Subcutaneous adipose tissue (tissue), 4 donors: Measurements from ENCODE around the gene PTDSS2. TPM values are rescaled to one million over a fixed set of nuclear protein-coding genes. Genes with fewer than 3 reads are reported as not detected.

ENCODE experiments used
- CTCF ChIP-seq: fragments of 450-650 bp; IDR thresholded peaks from one replicate; pipeline ENCODE4 v1.5.1; 2016; ENCODE audit warnings: low read depth, mild to moderate bottlenecking, control low read depth, antibody characterized with exemption, moderate library complexity
- small RNA-seq: library from RNA; depleted of rRNA; stranded (forward); fragments of <200 nt; gene quantifications from one replicate; pipeline ENCODE3, GENCODE V24; 2016
- total RNA-seq, 4 donors: library from RNA; depleted of rRNA; stranded (reverse); fragments of >200 nt; gene quantifications; one replicate each; pipeline ENCODE4 v1.1.0, GENCODE V29; 2016

PTDSS2 gene
- total RNA-seq, 4 donors from 2014 or later = 19.1 to 77.6 (median 26.2) TPM

GRCh38 chr11:535519-536454, 85.7 kb downstream of the PTDSS2 start, which contains the start of gene HRAS:
HRAS (minus strand) TSS chr11:535576.
- TF ChIP-seq CTCF = no peak

- no peak for TF ChIP-seq CTCF
Observed at GRCh38 chr11:536841-537621, 87.0 kb downstream of the PTDSS2 start, which contains the start of gene LRRC56. LRRC56 (plus strand) TSS chr11:537527; CDS start chr11:540685, 3,158 bp downstream.

- TF ChIP-seq CTCF = no peak
Observed at GRCh38 chr11:537622-538430, 87.7 kb downstream of the PTDSS2 start.

GRCh38 chr11:538431-539051, 88.5 kb downstream of the PTDSS2 start:
- no peak for TF ChIP-seq CTCF

- no peak for TF ChIP-seq CTCF
Observed at GRCh38 chr11:539971-540481, 89.9 kb downstream of the PTDSS2 start.

Small RNA genes within 50 kb of the gene (small RNA-seq; reads per million reads assigned to genes)
- not detected for gene RN7SL838P

Other genes with a start within 250 kb of the PTDSS2 start
- gene BET1L, start 242.9 kb upstream of the PTDSS2 start, total RNA-seq = 10 to 100 TPM; 18.6 to 26.9 (median 23.2) TPM
- 100 to 1,000 TPM in 1 of 4 donors, 10 to 100 TPM in 3; 46.5 to 103 (median 67.1) TPM for gene RIC8A, start 242.6 kb upstream of the PTDSS2 start, total RNA-seq
- gene SIRT3, start 213.9 kb upstream of the PTDSS2 start, total RNA-seq = 10 to 100 TPM in 3 of 4 donors, 1 to 10 TPM in 1; 8.1 to 48.0 (median 14.7) TPM
- gene PSMD13, start 213.3 kb upstream of the PTDSS2 start, total RNA-seq = 100 to 1,000 TPM in 2 of 4 donors, 10 to 100 TPM in 2; 57.8 to 118 (median 93.8) TPM
- gene NLRP6, start 171.9 kb upstream of the PTDSS2 start, total RNA-seq = 1 to 10 TPM in 1 of 4 donors, under 1 TPM in 2, not detected in 1; 0.19 to 1.9 (median 0.66) TPM
- gene PGGHG, start 161.2 kb upstream of the PTDSS2 start, total RNA-seq = 10 to 100 TPM in 3 of 4 donors, 1 to 10 TPM in 1; 3.8 to 26.9 (median 12.5) TPM
- gene IFITM5, start 150.8 kb upstream of the PTDSS2 start, total RNA-seq = not detected
- gene IFITM2, start 142.5 kb upstream of the PTDSS2 start, total RNA-seq = 100 to 1,000 TPM; 116 to 171 (median 144) TPM
- 100 to 1,000 TPM; 123 to 199 (median 149) TPM for gene IFITM1, start 136.2 kb upstream of the PTDSS2 start, total RNA-seq
- 100 to 1,000 TPM; 141 to 257 (median 163) TPM for gene IFITM3, start 129.4 kb upstream of the PTDSS2 start, total RNA-seq
- gene B4GALNT4, start 80.8 kb upstream of the PTDSS2 start, total RNA-seq = under 1 TPM in 1 of 4 donors, not detected in 3; 0.22 TPM
- gene PKP3, start 56.1 kb upstream of the PTDSS2 start, total RNA-seq = 1 to 10 TPM in 2 of 4 donors, under 1 TPM in 2; 0.33 to 2.8 (median 1.3) TPM
- 10 to 100 TPM; 18.3 to 43.4 (median 38.0) TPM for gene SIGIRR, start 35.3 kb upstream of the PTDSS2 start, total RNA-seq
- gene ANO9, start 8.3 kb upstream of the PTDSS2 start, total RNA-seq = 1 to 10 TPM in 1 of 4 donors, under 1 TPM in 3; 0.44 to 1.5 (median 0.63) TPM
- 100 to 1,000 TPM; 108 to 290 (median 245) TPM for gene RNH1, start 57.0 kb downstream of the PTDSS2 start, total RNA-seq
- gene HRAS, start 85.3 kb downstream of the PTDSS2 start, total RNA-seq = 10 to 100 TPM; 33.7 to 53.3 (median 39.9) TPM
- gene LRRC56, start 87.2 kb downstream of the PTDSS2 start, total RNA-seq = under 1 TPM in 1 of 4 donors, not detected in 3; 0.38 TPM
- gene LMNTD2, start 110.5 kb downstream of the PTDSS2 start, total RNA-seq = 1 to 10 TPM in 2 of 4 donors, under 1 TPM in 2; 0.65 to 2.4 (median 1.0) TPM
- 1 to 10 TPM in 3 of 4 donors, under 1 TPM in 1; 0.49 to 7.6 (median 4.5) TPM for gene RASSF7, start 110.7 kb downstream of the PTDSS2 start, total RNA-seq
- 10 to 100 TPM in 3 of 4 donors, 1 to 10 TPM in 1; 9.0 to 28.4 (median 12.6) TPM for gene PHRF1, start 126.2 kb downstream of the PTDSS2 start, total RNA-seq
- 10 to 100 TPM in 3 of 4 donors, 1 to 10 TPM in 1; 3.6 to 40.9 (median 17.0) TPM for gene IRF7, start 165.7 kb downstream of the PTDSS2 start, total RNA-seq
- not detected for gene CDHR5, start 174.7 kb downstream of the PTDSS2 start, total RNA-seq
- gene SCT, start 176.9 kb downstream of the PTDSS2 start, total RNA-seq = not detected
- under 1 TPM in 1 of 4 donors, not detected in 3; 0.66 TPM for gene DRD4, start 187.0 kb downstream of the PTDSS2 start, total RNA-seq
- gene DEAF1, start 244.9 kb downstream of the PTDSS2 start, total RNA-seq = 10 to 100 TPM; 14.0 to 28.4 (median 18.4) TPM
- 10 to 100 TPM in 3 of 4 donors, 1 to 10 TPM in 1; 8.8 to 32.8 (median 16.3) TPM for gene TMEM80, start 245.5 kb downstream of the PTDSS2 start, total RNA-seq